K562 (cell line): ENCODE results near the gene CD72. TPM values are rescaled to one million over a fixed set of nuclear protein-coding genes. Genes with fewer than 3 reads are reported as not detected.

Source experiments
- AFF1 ChIP-seq, 2 experiments: fragments of 450-650 bp; IDR thresholded peaks; 2 replicates each; pipeline ENCODE4 v1.6.1; 2018; ENCODE audit warnings: mild to moderate bottlenecking in 2 of 2, low read depth in 1 of 2; ENCODE audit not compliant: partially characterized antibody in 2 of 2
- FOSL1 ChIP-seq: fragments of 200-800 bp; sonication (Bioruptor generic); conservative IDR thresholded peaks from 2 replicates; pipeline ENCODE4 v1.6.1; 2016; ENCODE audit warnings: missing genetic modification characterization, missing compliant biosample characterization
- GTF2B ChIP-seq: IDR thresholded peaks from 2 replicates; pipeline ENCODE4 v1.6.1; 2011; ENCODE audit not compliant: insufficient read length; ENCODE audit errors: extremely low read depth
- PML ChIP-seq: IDR thresholded peaks from 2 replicates; pipeline ENCODE4 v1.6.1; 2012; ENCODE audit warnings: low read length, inconsistent platforms
- RHOXF2B ChIP-seq: fragments of 250-450 bp; sonication (Bioruptor Pico); conservative IDR thresholded peaks from 2 replicates; pipeline ENCODE4 v1.5.1; 2021
- ZBTB1 ChIP-seq: sonication (generic); formaldehyde crosslinking; IDR thresholded peaks from 2 replicates; pipeline ENCODE4 v1.8.1; 2023; ENCODE audit warnings: missing genetic modification reagents, low read depth, mild to moderate bottlenecking, borderline replicate concordance
- ZBTB26 ChIP-seq: fragments of 450-650 bp; formaldehyde crosslinking; IDR thresholded peaks from 2 replicates; pipeline ENCODE4 v1.4.0; 2022; ENCODE audit warnings: missing genetic modification characterization
- ZNF143 ChIP-seq: sonication (generic); formaldehyde crosslinking; IDR thresholded peaks from 2 replicates; pipeline ENCODE4 v1.9.0; 2022; ENCODE audit warnings: mild to moderate bottlenecking, missing genetic modification reagents
- ZNF318 ChIP-seq, 2 experiments: fragments of 450-650 bp; IDR thresholded peaks; 2 replicates each; pipeline ENCODE4 v1.6.1; 2016; ENCODE audit warnings: mild to moderate bottlenecking in 2 of 2, borderline replicate concordance in 1 of 2, low read depth in 1 of 2, moderate library complexity in 1 of 2
- ZNF586 ChIP-seq: fragments of 450-650 bp; formaldehyde crosslinking; conservative IDR thresholded peaks from 2 replicates; pipeline ENCODE4 v1.4.0; 2020; ENCODE audit warnings: mild to moderate bottlenecking, moderate library complexity
- ZNF717 ChIP-seq: fragments of 250-450 bp; sonication (Bioruptor Pico); IDR thresholded peaks from 2 replicates; pipeline ENCODE4 v1.5.0; 2021
- polyA plus RNA-seq, 8 experiments: library from polyadenylated mRNA; depleted of rRNA in 4 of 8; stranded (reverse) in 5 of 8; unstranded in 3 of 8; fragments of >200 nt; fragmentation: Nextera tagmentation in 2 of 8; fragmentation: Illumina TruSeq in 1 of 8; extraction: Ambion mirVana in 2 of 8; extraction: Trizol in 1 of 8; gene quantifications; 2 replicates each; pipeline versions ENCODE4 v1.2.1 to v1.2.3, GENCODE V29; 2011 to 2014; ENCODE audit warnings: inconsistent platforms in 1 of 8, missing spikeins in 1 of 8
- total RNA-seq, 7 experiments: library from RNA; depleted of rRNA in 6 of 7; stranded (reverse); fragments of >200 nt in 6 of 7; fragmentation: Illumina TruSeq in 2 of 7; extraction: Trizol in 2 of 7; gene quantifications; 2 replicates each; pipeline versions ENCODE4 v1.2.1 to v1.2.3, GENCODE V29; 2011 to 2021; ENCODE audit warnings: low replicate concordance in 1 of 7

Gene CD72
- total and polyA plus RNA-seq, 9 of the 15 experiments (the other 6 are each of a cell fraction or from before 2014, with no cell fraction given), result 0.11 to 0.78 (median 0.27) TPM; not detected in 1

- TF ChIP-seq ZNF318 (IDR thresholded peaks at IDR 0.05; ENCODE audit: borderline replicate concordance in 1 of 2, low read depth in 1 of 2), result no peak
- no peak for TF ChIP-seq FOSL1 (tag)
- peak in 1 of 2 experiments; percentile 41 for TF ChIP-seq AFF1 (IDR thresholded peaks at IDR 0.05; ENCODE audit: low read depth in 1 of 2, partially characterized antibody in 2 of 2)
- TF ChIP-seq ZBTB26 (CRISPR knock-in tag), result no peak
- TF ChIP-seq ZNF717, result no peak
- no peak for TF ChIP-seq ZNF586
- TF ChIP-seq ZNF143 (CRISPR knock-in tag), result peak; percentile 91
- no peak for TF ChIP-seq PML
- peak; percentile 75; the same call in 1 of the 2 replicates for TF ChIP-seq ZBTB1
- TF ChIP-seq GTF2B, result no peak
- no peak for TF ChIP-seq RHOXF2B
Measured at GRCh38 chr9:35646533-35647265, 28.5 kb upstream of the CD72 start (continued).
